ENCODE measurements around the gene DPM2.

The DPM2 gene

DNA sequence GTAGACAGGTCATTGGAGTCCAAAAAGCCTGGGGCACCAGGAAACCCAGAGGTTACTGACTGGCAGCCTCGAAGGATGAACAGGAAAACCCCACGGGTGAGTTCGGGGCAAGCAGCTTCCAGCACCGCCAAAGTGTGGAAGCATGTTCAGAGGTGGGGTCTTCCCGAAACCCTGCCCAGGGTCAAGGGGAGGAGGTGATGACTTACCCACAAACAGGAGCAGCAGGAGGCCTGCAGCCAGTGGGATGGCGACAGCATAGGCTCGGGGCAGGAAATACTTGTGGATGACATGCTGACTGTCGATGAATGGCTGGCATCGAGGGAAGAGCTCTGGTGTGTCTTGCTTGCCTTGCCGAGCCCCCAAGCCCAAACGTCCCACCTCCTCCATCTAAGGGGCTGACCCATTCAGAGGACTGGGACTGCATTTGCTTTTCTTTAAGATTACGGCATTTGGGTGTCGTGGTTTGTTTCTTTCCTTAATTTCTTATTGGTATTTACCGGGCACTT is 1.3 kb downstream of the DPM2 start:
- DNase-seq (ENCODE audit: low read depth in 2 of 2): no peak

DNA sequence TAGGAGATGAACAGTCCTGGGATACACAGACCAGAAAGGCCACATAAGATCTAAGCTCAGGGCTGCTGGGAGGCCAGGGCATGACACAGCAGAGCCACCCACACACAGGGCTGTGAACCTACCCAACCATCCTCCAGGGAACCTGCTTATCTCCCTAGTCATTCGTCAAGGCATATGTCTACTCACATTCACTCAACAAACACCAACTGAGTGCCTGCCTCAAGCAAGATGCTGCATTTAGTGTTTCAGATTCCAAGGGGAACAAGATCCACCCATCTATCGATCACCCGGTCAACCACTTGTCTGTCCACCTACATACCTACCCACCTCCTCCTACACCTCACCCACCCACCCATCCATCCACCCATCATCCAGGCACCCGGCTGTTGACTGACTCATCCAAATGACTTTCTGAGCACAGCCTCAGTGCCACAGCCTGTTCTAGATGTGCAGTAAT is 1.9 kb downstream of the DPM2 start:
- DNase-seq (ENCODE audit: low read depth in 2 of 2): no peak

DNA sequence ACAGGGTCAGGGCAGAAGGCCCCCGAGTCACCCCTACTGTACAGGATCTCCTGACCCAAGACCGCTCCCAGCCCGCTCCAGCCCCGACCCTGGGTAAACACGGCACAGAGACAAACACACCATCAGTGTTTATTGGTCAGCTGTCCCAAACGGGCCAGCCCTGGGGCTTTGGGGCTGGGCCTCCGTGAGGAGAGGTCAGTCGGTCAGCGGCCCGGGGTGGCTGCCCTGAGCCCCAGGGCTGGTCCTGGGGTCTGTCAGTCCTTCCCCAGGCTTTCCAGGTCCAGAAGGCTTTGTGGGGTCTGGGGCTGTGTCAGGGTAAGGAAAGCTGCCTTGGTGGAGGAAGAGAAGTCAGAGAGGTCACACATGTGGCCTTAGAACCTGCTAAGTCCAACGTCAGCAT is 2.7 kb downstream of the DPM2 start:
- DNase-seq (ENCODE audit: low read depth in 2 of 2): no peak

DNA sequence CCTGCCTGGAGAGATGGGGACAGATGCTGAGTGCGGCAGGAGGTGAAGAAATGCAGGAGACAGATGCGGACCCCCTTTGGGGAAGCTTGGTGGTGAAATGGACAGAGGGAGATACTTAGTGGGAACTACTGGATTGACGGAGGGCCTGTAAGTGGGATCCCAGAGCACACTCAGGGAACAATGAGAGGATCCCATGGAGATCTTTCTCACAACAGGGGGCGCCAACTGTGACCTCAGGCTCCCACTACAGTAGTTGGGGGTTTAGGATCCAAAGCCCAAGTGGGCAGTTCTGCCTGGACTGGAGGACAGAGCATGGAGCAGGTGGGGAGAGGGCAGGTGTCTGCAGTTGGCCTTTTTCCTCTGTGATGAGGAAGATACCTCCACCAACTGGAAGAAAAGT is 3.4 kb downstream of the DPM2 start:
- no peak for DNase-seq (ENCODE audit: low read depth in 2 of 2)

DNA sequence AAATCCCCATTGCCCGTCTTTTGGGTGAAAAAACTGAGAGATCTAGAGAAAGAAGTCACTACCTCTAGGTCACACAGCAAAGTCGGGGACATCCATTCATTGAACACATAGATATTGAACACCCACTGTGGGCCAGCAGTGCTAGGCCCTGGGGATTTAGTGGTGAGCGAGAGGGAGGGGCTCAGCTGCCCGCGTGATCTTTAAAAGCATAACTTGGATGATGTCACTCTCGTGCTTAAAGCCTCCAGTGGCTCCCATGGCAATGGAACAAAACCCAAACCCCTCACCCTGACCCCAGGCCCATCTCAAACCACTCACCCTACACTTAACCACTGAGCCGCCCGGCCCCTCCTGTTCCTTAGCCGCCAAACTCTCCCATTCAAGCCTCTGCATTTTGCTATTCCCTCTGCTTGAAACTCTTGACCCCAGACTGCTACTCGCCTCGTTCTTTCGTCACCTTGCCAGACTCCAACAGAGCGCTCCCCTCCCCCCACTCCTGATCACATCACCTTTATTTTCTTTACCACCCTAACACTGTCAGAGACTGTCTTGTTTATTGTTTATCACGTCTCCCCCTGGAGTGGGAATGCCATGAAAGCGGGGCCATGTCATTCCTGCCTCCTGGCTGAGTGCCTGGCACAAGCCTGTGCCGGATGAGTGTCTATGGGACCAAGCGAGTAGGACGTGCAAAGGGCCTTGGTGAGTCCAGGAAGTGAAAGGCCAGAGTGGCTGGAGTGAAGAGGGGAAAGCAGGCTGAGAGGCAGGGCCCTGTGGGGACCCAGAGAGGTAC is 6.4 kb downstream of the DPM2 start:
- DNase-seq (ENCODE audit: low read depth in 2 of 2): no peak

DNA sequence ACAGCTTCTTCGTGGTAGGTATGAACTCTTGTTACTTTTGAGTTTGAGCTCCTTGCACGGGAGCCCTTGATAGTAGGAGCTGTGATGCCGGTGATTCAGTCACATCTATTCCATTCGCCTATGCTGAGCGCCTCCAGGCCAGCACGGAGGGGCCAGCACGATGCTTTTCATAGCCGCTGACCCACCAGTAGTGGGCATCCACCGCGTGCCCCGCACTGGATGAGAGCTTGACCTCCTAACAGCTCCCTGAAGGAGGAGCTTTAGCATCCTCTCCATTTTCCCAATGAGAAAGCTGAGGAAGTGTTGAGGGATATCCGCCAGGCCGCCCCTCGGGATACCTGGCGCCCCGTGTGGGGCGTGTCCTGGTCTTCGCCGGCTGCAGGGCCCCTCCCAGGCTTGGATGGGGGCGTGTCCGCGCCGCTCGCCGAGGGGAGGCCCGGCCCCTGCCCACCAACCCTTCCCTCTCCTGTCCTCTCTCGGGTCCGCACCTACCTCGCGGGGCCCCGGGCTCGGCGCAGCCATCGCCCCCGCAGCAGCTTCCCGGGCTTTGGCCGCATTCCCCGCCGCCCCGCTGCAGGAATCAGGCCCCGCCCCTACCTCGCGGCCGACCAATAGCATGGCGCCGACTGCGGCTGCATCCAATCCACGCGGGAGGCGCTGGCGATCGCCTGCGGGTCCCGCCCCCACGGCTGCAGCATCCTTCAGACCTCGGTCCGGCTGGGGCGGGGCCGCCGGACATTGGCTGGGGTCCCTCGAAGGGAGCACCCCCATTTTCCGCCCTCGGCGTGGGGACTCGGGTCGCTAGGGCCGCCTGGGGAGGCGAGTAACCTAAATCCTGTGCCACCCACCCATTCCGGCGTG is 7.2 kb downstream of the DPM2 start, which contains the start of gene PIP5KL1:
PIP5KL1 (minus strand) TSS at position 547 of the 861 bp plus-strand sequence; CDS start at position 522, 25 bp downstream.
- DNase-seq (ENCODE audit: low read depth in 2 of 2): peak in 1 of 2 donors; percentile 65

DNA sequence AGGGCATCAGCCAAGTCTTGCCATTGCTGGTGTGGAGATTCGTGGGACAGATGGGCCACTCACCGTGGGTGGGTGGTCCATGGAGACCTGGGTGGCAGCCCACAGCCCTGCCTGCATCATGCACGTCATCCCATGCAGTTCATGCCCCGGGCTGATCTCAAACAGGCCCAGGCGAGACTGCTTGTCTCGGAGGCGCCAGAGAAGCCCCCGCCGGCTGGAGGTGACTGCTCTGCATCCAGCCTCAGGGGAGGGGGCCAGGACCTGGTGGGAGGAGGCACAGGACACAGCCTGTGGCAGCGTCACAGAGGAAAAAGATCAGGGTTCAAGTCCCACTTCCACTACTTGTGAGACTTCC is 8.1 kb downstream of the DPM2 start:
- no peak for DNase-seq (ENCODE audit: low read depth in 2 of 2)

DNA sequence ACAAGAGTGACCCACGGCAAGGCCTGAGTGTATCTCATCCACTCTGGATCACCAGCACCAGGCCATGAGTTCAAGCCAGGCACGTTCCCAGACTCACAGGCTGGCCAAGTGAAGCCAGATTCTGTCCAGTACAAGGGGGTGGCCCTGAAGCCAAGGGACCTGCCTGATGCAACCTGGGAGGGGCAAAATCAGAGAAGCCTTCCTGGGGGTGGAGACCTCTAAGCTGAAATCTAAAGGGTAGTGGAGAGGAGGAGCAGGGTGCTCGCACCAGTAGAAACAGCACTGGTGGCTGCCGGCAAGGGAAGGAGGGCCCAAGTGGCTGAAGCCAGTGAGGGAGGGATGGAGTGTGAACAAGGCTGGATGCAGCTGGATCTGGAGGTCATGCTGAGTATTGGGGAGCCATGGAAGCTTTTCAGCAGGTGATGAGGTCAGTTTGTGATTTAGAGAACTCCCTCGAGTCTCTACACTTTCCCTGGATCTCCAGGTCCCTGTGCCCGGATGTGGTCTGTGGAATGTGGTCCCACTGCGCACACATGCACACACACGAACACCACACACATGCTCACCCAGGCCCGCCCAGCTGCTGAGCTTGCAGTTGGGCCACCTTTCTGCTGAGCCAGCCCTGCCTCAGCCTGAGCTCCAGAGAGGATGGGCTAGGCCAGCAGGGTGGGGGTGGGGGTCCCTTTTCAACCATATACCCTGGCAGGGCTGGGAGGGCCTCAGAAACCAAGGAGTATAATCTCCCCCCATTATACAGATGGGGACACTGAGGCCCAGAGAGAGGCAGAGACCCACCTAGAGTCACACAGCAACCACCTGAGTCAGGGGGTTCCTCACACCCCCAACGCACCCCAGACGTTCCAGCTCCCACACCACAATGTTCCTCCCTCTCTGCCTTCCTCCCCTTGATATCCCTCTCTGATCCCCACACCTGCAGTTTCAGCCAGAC is 8.7 kb downstream of the DPM2 start:
- no peak for DNase-seq (ENCODE audit: low read depth in 2 of 2)

DNA sequence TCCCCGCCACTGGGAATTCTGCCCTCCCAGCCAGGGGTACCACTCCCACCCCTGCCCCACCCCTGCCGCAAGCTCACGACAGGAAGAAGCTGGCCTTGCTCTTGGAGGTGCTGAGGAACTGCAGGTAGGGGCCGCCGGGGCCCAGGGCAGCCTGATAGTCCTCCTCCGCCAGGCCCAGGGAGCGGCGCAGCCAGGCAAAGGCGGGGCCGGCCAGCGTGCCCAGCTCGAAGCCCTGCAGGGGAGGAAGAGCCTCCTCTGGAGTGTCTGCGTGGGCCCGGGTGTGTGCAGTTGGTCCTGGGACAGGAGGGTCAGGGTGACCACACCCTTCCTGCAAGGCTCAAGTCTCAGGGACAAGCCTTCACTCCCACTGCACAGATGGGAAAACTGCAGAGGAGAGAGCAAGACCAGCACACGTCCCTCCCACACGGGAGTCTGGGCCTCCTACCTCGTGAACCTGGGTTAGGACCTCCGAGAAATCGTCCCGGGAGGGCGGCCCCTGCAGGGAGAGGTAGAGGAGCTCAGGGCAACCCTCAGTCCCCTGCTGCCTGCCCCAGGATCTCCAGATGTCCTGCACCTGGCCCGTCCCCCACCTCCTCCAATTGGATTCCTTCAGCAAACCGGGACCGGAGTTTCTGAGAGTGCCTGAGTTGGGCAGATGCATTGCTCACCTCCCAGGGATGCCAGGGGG is 9.5 kb downstream of the DPM2 start:
- DNase-seq (ENCODE audit: low read depth in 2 of 2): no peak

DNA sequence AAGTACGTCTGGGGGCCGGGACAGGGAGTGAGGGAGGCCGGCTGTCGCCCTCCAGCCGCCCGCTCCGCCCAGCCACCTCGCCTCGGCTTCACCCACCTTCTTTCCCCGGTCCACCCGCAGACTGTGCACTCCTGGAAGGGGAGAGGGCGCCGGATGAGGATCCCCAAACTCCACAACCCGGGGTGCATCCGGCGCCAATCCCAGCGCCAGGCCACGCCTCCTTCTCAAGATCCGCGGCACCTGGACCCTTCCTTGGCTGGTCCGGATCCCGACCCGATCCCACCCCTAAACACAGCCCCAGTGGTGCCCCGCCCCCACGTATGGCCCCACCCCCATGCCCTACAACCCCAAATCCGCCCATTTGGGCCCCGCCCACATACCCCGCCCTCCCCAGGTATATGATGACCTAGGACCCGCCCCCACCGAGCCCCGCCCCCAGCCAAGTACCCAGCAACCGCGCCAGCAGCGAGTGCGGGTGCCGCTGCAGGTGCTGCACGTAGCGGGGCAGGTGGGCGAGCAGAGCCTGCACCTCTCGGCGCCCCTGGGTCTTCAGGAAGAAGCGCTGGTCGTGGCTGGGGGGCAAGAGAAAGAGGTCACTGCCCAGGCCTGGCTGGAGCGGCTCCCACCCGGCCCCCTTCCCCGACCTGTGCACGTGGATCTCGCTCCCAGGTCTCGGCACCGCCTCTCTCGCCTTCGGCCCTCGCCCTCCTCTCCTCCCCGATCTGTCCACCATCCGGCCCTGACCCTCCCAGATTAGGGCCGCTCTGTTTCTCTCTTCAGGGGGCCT is 10.3 kb downstream of the DPM2 start:
- peak in 1 of 2 donors; percentile 73 for DNase-seq (ENCODE audit: low read depth in 2 of 2)

DNA sequence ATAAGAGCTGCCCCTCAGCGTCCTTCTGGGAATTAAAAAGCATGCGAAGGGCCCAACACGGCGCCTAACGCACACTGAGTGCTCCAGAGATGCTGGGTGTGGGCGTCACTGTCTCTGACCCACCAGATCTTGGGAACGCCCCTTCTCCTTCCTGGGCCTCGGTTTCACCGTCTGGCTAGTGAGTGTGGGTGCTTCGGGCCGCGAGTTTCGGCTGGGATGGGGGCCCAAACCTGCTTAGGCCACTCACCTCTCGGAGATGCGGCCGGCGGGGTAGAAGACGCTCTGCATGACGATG is 10.8 kb downstream of the DPM2 start:
- DNase-seq (ENCODE audit: low read depth in 2 of 2): no peak

DNA sequence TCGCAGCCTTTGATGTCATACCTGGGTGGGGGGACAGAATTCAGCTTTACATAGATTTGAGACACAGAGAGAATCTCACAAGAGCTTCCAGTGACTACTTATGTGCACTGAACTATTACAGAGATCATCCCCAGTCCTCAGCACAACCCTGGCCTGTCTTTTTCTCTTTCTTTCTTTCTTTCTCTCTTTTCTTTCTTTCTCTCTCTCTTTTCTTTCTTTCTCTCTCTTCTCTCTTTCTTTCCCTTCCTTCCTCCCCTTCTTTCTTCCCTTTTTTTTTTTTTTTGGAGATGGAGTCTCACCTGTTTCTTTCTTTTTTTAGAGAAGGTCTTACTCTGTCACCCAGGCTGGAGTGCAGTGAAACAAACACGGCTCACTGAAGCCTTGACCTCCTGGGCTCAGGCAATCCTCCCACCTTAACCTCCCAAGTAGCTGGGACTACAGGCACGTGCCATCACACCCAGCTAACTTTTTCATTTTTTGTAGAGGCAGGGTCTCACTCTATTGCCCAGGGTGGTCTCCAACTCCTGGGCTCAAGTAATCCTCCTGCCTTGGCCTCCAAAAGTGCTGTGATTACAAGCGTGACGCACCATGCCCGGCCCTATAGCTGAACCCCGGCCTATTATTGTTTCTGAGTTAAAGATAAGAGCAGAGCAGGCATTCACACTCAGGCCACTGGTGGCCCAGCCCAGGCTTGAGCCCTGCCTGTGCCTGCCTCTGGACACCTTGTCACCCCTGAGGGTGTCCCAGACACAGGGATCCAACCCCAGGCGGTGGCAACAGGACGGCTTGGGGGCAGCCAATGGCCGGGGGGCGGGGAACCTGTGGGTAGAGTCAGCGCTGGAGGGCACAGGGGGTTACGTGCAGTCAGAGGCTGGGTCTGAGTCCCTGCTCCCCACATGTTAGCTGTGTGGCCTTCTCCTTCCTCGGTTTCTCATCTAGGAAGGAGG is 11.4 kb downstream of the DPM2 start:
- DNase-seq (ENCODE audit: low read depth in 2 of 2): no peak

DNA sequence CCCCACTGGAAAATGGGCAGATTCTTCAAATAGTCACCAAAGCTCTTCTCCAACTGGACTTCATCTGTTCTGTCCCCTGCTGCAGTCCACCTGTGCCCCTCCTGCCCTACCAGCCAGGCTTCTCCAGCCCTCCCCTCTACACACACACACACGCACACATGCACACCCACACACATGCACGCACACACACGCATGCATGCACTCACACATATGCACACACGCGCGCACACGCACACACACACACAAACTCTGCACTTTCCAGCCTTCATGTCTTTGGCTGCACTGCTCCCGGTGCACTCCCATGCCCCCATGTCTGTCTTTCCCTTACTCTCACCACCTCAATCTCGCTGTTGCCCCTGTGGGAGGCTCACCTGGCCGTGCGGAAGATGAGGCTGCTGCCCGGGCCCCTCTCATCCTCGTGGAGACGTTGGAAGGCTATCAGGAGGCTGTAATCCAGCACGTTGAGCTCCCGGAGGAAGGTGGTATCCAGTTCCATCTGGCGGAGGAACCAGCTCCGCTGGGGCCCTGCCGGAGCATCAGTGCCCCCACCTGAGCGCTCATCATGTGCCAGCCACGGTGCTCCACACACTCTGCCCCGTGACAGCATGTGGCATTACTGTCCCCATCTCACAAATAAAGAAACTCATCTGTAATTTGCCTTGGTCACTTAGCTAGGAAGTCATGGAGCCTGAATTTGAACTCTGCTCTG is 12.8 kb downstream of the DPM2 start:
- no peak for DNase-seq (ENCODE audit: low read depth in 2 of 2)

DNA sequence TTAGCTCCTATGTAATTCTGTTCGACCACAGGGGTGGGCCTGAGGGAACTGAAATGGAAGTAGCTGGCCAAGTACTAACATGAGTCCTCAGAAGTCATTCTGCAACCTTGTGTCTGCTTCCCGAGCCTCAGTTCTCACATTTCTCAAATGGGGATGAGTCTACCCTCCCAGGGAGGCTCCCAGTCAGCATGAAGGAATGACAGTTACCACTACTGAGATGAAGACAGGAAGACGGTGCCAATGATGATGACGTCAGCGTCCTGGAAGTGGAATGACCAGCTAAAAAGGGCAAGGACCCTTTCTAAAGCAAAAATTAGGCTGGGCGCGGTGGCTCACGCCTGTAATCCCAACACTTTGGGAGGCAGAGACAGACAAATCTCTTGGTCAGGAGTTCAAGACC is 13.9 kb downstream of the DPM2 start:
- DNase-seq (ENCODE audit: low read depth in 2 of 2): no peak

DNA sequence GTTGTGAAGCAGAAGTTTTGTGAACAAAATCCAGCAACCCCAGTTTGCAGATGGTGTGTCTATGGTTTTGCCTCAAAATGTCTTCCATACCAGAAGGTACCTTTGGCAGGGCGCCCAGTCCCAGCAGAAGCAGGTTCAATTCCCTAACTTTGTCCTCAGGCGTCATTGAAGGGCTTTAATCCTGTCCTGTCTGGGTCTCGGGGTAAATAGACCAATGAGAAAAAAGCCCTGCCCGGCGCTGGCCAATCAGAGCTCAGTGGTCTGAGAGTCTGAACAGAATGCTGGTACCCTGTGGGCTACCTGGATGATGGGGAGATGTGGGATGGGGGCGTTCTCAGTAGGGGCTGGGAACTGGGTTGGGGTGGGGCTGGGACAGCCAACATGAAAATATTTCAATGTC is 14.6 kb downstream of the DPM2 start:
- no peak for DNase-seq (ENCODE audit: low read depth in 2 of 2)

DNA sequence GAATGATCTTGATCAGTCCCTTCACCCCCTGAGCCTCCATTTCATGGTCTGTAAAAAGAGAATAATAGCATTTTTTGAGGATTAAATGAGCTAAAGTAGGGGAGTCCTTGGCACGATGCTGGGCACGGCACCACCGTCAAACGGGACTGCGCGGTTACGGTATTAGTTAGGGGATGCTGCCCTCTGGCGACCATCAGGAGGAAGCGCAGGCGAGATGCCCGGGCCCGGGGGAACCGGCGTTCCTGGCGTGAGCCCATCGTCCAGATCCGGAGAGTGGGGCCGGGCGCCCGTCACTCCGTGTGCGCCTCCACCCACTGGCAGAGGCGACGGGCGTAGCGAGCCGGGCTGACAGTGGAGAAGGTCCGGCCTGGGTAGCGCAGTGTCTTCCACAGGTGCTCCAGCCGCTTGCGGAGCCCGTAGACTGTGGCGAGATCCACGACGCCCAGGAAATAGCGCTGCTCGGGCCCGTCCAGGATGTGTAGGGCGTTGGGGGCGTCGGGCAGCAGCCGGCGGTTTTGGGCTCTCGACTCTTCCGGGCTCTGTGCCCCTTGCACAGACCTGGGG is 16.0 kb downstream of the DPM2 start:
- DNase-seq (ENCODE audit: low read depth in 2 of 2): peak; percentile 73 to 76

DNA sequence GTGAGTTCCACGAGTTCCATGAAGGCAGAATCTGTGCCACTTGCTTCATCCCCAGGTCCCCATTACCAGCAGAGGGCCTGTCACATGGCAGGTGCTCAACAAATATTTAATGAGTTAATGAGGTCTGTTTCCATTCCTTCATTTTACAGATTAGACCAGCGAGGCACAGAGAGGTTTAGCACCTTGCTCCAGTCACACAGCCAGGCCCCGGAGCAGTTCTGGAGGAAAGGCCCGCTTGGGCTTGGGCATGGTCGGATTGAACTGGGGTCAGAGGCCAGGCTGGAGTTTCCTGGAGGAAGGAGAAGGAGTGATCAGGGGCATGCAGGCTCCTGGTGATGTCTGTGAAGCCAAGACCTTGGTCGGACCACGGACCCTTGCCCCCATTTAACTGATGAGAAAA is 16.9 kb downstream of the DPM2 start:
- DNase-seq (ENCODE audit: low read depth in 2 of 2): no peak

DNA sequence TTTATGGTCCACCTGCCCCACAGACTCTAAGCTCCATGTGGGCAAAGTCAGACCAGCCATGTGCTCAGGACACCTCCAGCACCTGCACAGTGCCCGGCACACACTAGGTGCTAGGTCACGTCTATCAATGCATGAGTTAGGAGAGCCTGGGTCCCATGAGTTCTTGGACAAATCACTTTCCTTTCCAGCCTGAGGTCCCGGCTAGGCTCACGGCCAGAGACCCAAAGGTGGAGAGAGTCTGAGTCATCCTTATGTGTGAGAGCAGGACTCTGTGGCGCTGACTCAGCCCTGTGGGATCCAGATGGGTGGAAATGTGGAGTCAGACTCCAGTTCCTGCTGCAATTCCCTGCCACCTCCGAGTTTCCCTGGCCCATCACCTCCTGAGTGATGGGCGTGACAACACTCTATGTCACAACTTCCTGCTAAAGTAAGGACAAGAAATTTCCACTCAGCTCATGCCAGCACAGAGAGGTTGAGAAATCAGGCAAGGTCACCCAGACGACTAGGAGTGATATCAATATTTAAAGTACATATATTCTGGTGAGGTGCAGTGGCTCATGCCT is 18.3 kb downstream of the DPM2 start:
- no peak for DNase-seq (ENCODE audit: low read depth in 2 of 2)

Data from activated CD4-positive, alpha-beta T cell treated with anti-CD3 and anti-CD28 coated beads for 24 hours (primary cell).